Smooth muscle cell (in vitro differentiated cells): Measurements from ENCODE around the gene PGLYRP2. TPM values are rescaled to one million over a fixed set of nuclear protein-coding genes. Genes with fewer than 3 reads are reported as not detected.
"Not testable (repeated sequence)": the region's sequence is repeated elsewhere in the genome, so short reads cannot be mapped to it uniquely, and the experiment has no call there.

Experiments
- DNase-seq: peaks from one replicate; lab custom pipeline; 2025; ENCODE audit not compliant: unreplicated experiment; lab: John Stamatoyannopoulos, UW
- H2AFZ ChIP-seq: fragments of 200-600 bp; sonication (generic); 2 replicates; pipeline ENCODE4 v1.6.0; 2016; ENCODE audit warnings: antibody characterized with exemption, low read depth, mild to moderate bottlenecking
- H3F3A ChIP-seq: fragments of 200-600 bp; sonication (generic); 2 replicates; pipeline ENCODE4 v1.6.0; 2017; ENCODE audit warnings: antibody characterized with exemption, low read depth
- H3K27ac ChIP-seq: fragments of 200-600 bp; sonication (generic); 2 replicates; pipeline ENCODE4 v1.5.1; 2016; ENCODE audit warnings: low read depth, mild to moderate bottlenecking
- H3K27me3 ChIP-seq: fragments of 200-600 bp; sonication (generic); 2 replicates; pipeline ENCODE4 v1.6.1; 2016; ENCODE audit warnings: low read depth, mild to moderate bottlenecking
- H3K36me3 ChIP-seq: fragments of 200-600 bp; sonication (generic); 2 replicates; pipeline ENCODE4 v1.5.1; 2016; ENCODE audit warnings: low read depth
- H3K4me1 ChIP-seq: fragments of 200-600 bp; sonication (generic); 2 replicates; pipeline ENCODE4 v1.5.1; 2016; ENCODE audit warnings: low read depth
- H3K4me2 ChIP-seq: fragments of 200-600 bp; sonication (generic); 2 replicates; pipeline ENCODE4 v1.6.0; 2016; ENCODE audit warnings: mild to moderate bottlenecking
- H3K4me3 ChIP-seq: fragments of 200-600 bp; sonication (generic); 2 replicates; pipeline ENCODE4 v1.5.1; 2016; ENCODE audit warnings: mild to moderate bottlenecking
- H3K79me2 ChIP-seq: fragments of 200-600 bp; sonication (generic); 2 replicates; pipeline ENCODE4 v1.6.0; 2016; ENCODE audit warnings: low read depth, mild to moderate bottlenecking
- H3K9ac ChIP-seq: fragments of 200-600 bp; sonication (generic); 2 replicates; pipeline ENCODE4 v1.6.0; 2016; ENCODE audit warnings: low read depth
- H3K9me3 ChIP-seq: fragments of 200-600 bp; sonication (generic); replicated peaks from 2 replicates; pipeline ENCODE4 v1.5.1; 2016; ENCODE audit warnings: low read depth
- H4K20me1 ChIP-seq: fragments of 200-600 bp; sonication (generic); 2 replicates; pipeline ENCODE4 v1.6.0; 2016; ENCODE audit warnings: low read depth
- WGBS: methylation state at CpG from one replicate; pipeline ENCODE4 v1.1.7; 2016; ENCODE audit warnings: low lambda C conversion rate; 5-methylcytosine and 5-hydroxymethylcytosine counted together
- polyA plus RNA-seq: library from polyadenylated mRNA; unstranded; fragments of >200 nt; fragmentation: Nextera tagmentation; extraction: Ambion mirVana; gene quantifications from 2 replicates; pipeline ENCODE4 v1.2.1, GENCODE V29; 2016
- total RNA-seq: library from RNA; depleted of rRNA; stranded (reverse); fragments of >200 nt; gene quantifications from 2 replicates; pipeline ENCODE4 v1.2.3, GENCODE V29; 2014
- TF ChIP-seq, protein P1 (sequence below): fragments of 200-600 bp; sonication (generic); IDR thresholded peaks from 2 replicates; pipeline ENCODE4 v1.5.1; 2017; ENCODE audit warnings: borderline replicate concordance, mild to moderate bottlenecking, antibody characterized with exemption; ENCODE audit not compliant: insufficient read depth, poor library complexity, severe bottlenecking

PGLYRP2 gene
- total and polyA plus RNA-seq, 2 experiments from 2014 or later: not detected

DNA sequence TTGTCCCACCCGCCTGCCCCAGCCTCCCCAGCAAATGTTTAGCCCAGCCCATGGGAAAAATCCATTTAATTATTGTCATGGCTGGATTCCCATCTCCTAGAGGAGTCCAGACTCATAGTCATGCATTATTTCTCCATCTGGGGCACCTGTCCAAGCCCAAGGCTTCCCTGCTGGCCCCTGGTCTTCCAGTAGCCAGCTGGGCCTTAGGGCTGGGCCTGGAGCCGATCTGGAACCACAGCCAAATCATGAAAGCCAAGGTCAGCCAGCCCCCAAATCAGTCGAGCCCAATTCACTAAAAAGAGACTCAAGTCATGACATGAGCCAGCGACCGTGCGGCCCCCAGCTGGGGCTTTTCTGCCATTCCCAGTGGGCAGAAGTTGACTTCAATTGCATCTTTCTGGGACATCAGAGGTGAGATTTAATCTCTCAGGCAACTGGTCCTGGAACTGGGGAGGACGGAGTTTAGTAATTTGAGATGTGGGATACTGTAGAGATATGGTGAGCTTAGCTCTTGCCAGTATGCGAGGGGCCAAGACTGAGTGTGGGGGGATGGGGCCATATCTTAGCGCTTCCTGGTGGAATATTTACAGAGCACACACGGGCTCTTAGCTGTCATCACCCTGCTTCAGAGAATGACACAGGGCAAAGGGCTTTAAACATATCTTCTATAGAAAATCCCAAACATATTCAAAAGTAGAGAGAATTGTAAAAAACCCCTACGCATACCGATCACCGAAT, 9.4 kb upstream of the PGLYRP2 start:
- 83% methylated on average over 13 of the region's 13 CpGs for WGBS
- no peak for DNase-seq

DNA sequence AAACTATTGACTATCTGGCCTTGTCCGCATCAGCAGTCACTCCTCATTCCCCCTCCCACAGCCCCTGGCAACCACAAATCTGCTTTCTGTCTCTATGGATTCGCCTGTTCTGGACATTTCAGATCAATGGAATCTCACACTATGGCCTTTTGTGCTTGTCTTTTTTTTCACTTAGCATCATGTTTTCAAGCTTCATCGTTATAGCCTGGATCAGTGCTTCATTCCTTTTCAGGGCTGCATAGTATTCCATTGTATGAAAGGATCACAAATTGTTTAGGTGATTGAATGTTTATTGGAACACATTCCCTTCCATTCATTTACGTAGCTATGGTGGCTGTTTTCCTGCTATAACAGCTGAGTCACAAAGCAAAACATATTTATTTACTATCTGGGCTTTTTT, 7.7 kb upstream of the PGLYRP2 start:
- Histone ChIP-seq H3K4me1 (no peaks in the 10 kb centered on the region), H3K4me2 (no peak overlapping the region), H3K27me3 (no peaks in the 10 kb centered on the region), H2AFZ (no peak overlapping the region), H3K9ac (no peak overlapping the region), H3K4me3 (no peak overlapping the region), H4K20me1 (no peaks in the 10 kb centered on the region), H3K9me3 (no peaks in the 10 kb centered on the region), H3K27ac (no peak overlapping the region), H3F3A (no peaks in the 10 kb centered on the region), H3K79me2 (no peaks in the 10 kb centered on the region), H3K36me3 (no peaks in the 10 kb centered on the region)
- no peak for DNase-seq
- TF ChIP-seq, protein P1, sequence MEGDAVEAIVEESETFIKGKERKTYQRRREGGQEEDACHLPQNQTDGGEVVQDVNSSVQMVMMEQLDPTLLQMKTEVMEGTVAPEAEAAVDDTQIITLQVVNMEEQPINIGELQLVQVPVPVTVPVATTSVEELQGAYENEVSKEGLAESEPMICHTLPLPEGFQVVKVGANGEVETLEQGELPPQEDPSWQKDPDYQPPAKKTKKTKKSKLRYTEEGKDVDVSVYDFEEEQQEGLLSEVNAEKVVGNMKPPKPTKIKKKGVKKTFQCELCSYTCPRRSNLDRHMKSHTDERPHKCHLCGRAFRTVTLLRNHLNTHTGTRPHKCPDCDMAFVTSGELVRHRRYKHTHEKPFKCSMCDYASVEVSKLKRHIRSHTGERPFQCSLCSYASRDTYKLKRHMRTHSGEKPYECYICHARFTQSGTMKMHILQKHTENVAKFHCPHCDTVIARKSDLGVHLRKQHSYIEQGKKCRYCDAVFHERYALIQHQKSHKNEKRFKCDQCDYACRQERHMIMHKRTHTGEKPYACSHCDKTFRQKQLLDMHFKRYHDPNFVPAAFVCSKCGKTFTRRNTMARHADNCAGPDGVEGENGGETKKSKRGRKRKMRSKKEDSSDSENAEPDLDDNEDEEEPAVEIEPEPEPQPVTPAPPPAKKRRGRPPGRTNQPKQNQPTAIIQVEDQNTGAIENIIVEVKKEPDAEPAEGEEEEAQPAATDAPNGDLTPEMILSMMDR: no peak
- 80% methylated on average over 4 of the region's 4 CpGs for WGBS

More for the DNA sequence above, 9.4 kb upstream of the PGLYRP2 start:
- H3K9ac ChIP-seq: no peak overlapping the region
- H3K4me2 ChIP-seq: no peak overlapping the region
- H3K27ac ChIP-seq: no peak overlapping the region
- H2AFZ ChIP-seq: no peak overlapping the region
- H3K27me3 ChIP-seq: no peaks in the 10 kb centered on the region
- no peaks in the 10 kb centered on the region for H4K20me1 ChIP-seq
- no peak overlapping the region for H3K4me3 ChIP-seq
- no peaks in the 10 kb centered on the region for H3K4me1 ChIP-seq
- H3K36me3 ChIP-seq: no peaks in the 10 kb centered on the region
- TF ChIP-seq, protein P1: no peak
- H3K79me2 ChIP-seq: no peaks in the 10 kb centered on the region
- H3F3A ChIP-seq: no peaks in the 10 kb centered on the region
- no peaks in the 10 kb centered on the region for H3K9me3 ChIP-seq

DNA sequence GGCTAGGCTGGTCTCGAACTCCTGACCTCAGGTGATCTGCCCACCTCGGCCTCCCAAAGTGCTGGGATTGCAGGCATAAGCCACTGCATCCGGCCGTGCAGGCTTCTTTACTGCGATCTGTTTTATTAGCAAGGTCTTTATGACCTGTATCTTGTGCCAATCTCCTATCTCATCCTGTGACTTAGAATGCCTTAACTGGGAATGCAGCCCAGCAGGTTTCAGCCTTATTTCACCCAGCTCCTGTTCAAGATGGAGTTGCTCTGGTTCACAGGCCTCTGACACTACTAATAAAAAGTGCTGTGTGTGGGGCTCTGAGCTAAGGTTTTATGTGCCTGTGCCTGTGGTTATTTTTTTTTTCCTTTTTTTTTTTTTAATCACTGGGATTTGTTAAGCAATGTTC, 6.5 kb upstream of the PGLYRP2 start:
- not testable (repeated sequence) for H3K36me3 ChIP-seq

DNA sequence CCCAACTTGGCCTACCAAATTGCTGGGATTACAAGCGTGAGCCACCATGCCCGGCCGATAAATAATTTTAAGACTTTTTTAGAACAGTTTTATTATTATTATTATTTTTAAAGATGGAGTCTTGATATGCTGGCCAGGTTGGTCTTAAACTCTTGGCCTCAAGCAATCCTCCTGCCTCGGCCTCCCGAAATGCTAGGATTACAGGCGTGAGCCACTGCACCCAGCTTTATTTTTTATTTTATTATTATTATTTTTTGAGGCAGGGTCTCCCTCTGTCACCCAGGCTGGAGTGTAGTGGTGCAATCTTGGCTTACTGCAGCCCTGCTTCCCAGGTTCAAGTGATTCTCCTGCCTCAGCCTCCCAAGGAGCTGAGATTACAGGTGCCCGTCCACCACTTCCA, 1.7 kb upstream of the PGLYRP2 start:
- not testable (repeated sequence) for H2AFZ ChIP-seq, H3K4me3 ChIP-seq, H3K9me3 ChIP-seq, H3K4me2 ChIP-seq, H3K9ac ChIP-seq, H3K27ac ChIP-seq, H3K36me3 ChIP-seq, H3K79me2 ChIP-seq, H4K20me1 ChIP-seq, H3K4me1 ChIP-seq, DNase-seq, H3K27me3 ChIP-seq, H3F3A ChIP-seq
- WGBS: 81% methylated on average over 7 of the region's 7 CpGs

More for the DNA sequence above, 6.5 kb upstream of the PGLYRP2 start:
- H4K20me1 ChIP-seq, H3K4me3 ChIP-seq, H3K4me2 ChIP-seq, H2AFZ ChIP-seq, DNase-seq, H3F3A ChIP-seq, H3K4me1 ChIP-seq, H3K79me2 ChIP-seq, H3K27ac ChIP-seq, H3K9me3 ChIP-seq, H3K27me3 ChIP-seq, H3K9ac ChIP-seq: not testable (repeated sequence)
- WGBS: 89% methylated on average over 5 of the region's 5 CpGs
